Measurements from ENCODE around the gene CENPQ.

Gene CENPQ, protein sequence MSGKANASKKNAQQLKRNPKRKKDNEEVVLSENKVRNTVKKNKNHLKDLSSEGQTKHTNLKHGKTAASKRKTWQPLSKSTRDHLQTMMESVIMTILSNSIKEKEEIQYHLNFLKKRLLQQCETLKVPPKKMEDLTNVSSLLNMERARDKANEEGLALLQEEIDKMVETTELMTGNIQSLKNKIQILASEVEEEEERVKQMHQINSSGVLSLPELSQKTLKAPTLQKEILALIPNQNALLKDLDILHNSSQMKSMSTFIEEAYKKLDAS

DNA sequence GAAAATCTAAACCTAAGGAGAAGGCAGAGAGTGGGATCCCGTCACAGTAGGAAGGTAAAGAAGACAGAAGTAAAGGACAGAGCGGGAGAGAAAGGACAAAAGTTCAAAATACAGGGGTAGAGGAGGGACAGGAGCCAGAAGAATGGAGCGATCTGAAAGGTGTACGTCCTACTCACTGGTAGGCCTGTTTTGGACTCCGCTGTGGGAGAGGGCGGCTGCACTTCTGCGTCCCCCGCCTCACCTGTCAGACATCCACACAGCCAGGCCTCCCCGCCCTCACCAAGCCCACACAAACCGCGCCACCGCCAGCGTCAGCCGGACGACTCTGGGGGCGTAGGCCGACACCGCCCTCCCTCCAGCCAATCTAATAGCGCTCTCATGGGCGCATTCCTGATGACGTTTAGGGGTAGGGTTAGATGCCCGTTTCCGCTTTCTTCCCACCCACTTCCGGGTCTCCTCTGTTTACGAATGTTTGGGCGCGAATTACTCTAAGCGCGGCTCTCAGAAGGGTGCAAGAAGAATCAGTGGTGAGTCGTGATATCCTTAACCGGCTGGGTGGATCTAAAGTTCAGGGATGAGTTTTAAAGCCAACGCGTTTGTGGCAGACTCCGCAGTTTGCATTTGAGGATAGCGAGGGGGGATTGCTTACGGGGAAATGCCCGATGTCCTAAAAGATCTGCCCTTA lies at the start of gene CENPQ, which contains the start of gene MMUT:
TSS of gene CENPQ (plus strand) at position 444 of the 685 bp plus-strand sequence. CDS start 6,807 bp downstream, outside the sequence.
TSS of gene MMUT (minus strand) at position 327 of the 685 bp plus-strand sequence. CDS start 3,787 bp downstream, outside the sequence.
- H3K36me3 ChIP-seq (ENCODE audit: control insufficient read depth, insufficient read depth, low read length) = no peaks in the 10 kb centered on the region
- H3K4me3 ChIP-seq (ENCODE audit: low read length) = peak within 1 kb of the TSS; percentile 98
- no peaks in the 10 kb centered on the region for H3K9me3 ChIP-seq (ENCODE audit: control insufficient read depth, low read length)
- H3K27me3 ChIP-seq (ENCODE audit: control insufficient read depth, insufficient read depth, low read length) = no peaks in the 10 kb centered on the region
- peak within 1 kb of the TSS; percentile 85 for H3K9ac ChIP-seq (ENCODE audit: low read length)
- H3K4me1 ChIP-seq (ENCODE audit: control insufficient read depth, insufficient read depth, low read length) = peaks cover 8% of the 10 kb centered on the region

DNA sequence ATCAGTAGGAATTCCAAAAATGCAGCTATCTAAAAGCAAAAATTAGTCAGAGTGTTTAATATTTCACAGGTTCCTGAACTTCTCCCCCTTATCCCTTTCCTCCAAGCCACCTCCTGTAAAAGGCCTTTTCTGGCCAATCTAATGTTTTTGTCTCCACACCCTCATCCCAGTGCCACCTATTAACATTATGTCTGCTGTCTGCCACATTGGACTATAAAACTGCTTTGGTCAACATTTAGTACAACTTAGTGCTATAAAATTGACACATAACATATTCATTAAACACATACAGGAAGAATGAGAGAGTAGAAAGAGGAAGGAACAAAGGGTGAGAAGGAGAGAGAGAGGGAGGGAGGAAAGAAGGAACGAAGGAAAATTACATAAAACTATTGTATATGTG lies 47.8 kb upstream of the CENPQ start:
- no peak overlapping the region for H3K9ac ChIP-seq (ENCODE audit: low read length)
- no peak overlapping the region for H3K4me3 ChIP-seq (ENCODE audit: low read length)
- H3K36me3 ChIP-seq (ENCODE audit: control insufficient read depth, insufficient read depth, low read length) = no peaks in the 10 kb centered on the region
- H3K4me1 ChIP-seq (ENCODE audit: control insufficient read depth, insufficient read depth, low read length) = no peaks in the 10 kb centered on the region
- H3K9me3 ChIP-seq (ENCODE audit: control insufficient read depth, low read length) = no peaks in the 10 kb centered on the region
- no peaks in the 10 kb centered on the region for H3K27me3 ChIP-seq (ENCODE audit: control insufficient read depth, insufficient read depth, low read length)

DNA sequence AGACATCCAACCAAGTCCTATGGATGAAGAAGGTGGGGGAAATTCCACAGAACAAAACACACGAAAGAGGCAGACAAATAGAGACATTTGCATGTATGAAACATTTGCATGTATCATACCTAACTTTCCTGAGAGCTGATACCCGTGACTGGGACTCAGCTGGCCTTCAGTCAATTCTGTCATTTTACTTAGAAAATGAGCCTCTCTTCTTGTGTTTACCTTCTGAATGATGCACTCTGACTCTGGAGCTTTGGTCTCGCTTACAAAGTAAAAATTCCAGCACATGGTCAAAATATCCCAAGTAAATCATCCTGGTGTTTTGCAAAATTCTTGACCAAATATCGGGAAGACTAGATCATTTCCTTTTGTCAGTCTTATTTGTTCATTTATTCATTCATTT lies 47.0 kb upstream of the CENPQ start:
- no peaks in the 10 kb centered on the region for H3K4me1 ChIP-seq (ENCODE audit: control insufficient read depth, insufficient read depth, low read length)
- H3K9me3 ChIP-seq (ENCODE audit: control insufficient read depth, low read length) = no peaks in the 10 kb centered on the region
- H3K27me3 ChIP-seq (ENCODE audit: control insufficient read depth, insufficient read depth, low read length) = no peaks in the 10 kb centered on the region
- no peaks in the 10 kb centered on the region for H3K36me3 ChIP-seq (ENCODE audit: control insufficient read depth, insufficient read depth, low read length)
- H3K9ac ChIP-seq (ENCODE audit: low read length) = no peak overlapping the region
- no peak overlapping the region for H3K4me3 ChIP-seq (ENCODE audit: low read length)

DNA sequence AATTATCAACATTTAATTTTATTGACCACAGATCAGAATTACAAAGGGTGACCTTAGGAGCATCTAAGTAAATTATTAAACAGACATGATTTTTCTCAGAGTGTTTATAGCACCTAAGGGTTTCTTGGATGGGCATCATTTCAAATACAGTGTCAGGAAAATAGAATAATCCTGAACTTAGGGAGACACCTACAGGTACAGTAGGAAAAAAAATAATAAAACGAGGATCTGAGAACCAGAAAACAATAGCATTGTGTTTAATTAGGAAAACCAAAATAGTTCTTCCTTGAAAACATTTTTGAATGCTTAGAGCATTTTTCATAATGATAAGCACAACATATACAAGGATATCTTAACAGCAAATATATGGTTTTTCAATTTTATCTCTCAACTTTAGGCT lies 39.4 kb upstream of the CENPQ start:
- Histone ChIP-seq H3K4me1 (ENCODE audit: control insufficient read depth, insufficient read depth, low read length) (no peaks in the 10 kb centered on the region), H3K4me3 (ENCODE audit: low read length) (no peak overlapping the region), H3K36me3 (ENCODE audit: control insufficient read depth, insufficient read depth, low read length) (no peaks in the 10 kb centered on the region), H3K27me3 (ENCODE audit: control insufficient read depth, insufficient read depth, low read length) (no peaks in the 10 kb centered on the region), H3K9me3 (ENCODE audit: control insufficient read depth, low read length) (no peaks in the 10 kb centered on the region), H3K9ac (ENCODE audit: low read length) (no peak overlapping the region)

DNA sequence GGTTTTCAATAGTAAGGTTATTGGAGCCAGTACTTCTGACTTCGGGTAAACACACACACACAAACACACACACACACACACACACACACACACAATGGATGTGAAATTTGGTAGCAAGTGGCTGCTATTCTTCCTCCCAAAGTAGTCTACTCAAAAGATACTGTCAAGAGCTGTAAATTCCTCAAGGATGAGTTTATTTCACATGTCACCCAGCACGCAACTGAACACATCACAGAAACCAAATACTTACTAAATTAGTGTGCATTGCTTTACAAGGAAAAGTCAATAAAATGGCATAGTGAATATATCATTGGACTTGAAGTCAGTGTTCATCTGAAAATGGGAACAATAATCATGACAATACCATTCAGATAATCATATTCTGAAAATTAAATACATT lies 33.0 kb upstream of the CENPQ start:
- no peaks in the 10 kb centered on the region for H3K27me3 ChIP-seq (ENCODE audit: control insufficient read depth, insufficient read depth, low read length)
- no peak overlapping the region for H3K4me3 ChIP-seq (ENCODE audit: low read length)
- no peaks in the 10 kb centered on the region for H3K9me3 ChIP-seq (ENCODE audit: control insufficient read depth, low read length)
- H3K36me3 ChIP-seq (ENCODE audit: control insufficient read depth, insufficient read depth, low read length) = no peaks in the 10 kb centered on the region
- no peak overlapping the region for H3K9ac ChIP-seq (ENCODE audit: low read length)
- H3K4me1 ChIP-seq (ENCODE audit: control insufficient read depth, insufficient read depth, low read length) = no peaks in the 10 kb centered on the region

DNA sequence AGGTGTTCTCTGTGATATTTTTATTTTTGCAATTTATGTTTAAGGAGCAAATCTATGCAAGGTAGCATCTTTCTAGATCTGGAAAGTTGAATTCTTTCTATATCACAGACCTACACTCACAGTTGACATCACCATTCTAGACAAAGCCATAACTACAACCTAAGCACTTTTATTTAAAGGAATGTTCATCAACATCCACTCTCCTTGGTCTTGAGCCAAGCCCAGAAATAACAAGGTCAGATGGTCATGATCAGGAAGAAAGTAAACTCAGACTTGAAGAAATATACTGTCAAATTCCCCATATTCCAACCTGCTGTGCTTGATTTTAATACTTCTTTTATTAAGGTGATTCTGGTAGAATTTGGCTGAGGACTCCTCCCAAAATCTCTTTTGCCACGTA lies 32.3 kb upstream of the CENPQ start:
- Histone ChIP-seq H3K36me3 (ENCODE audit: control insufficient read depth, insufficient read depth, low read length) (no peaks in the 10 kb centered on the region), H3K4me3 (ENCODE audit: low read length) (no peak overlapping the region), H3K4me1 (ENCODE audit: control insufficient read depth, insufficient read depth, low read length) (no peaks in the 10 kb centered on the region), H3K27me3 (ENCODE audit: control insufficient read depth, insufficient read depth, low read length) (no peaks in the 10 kb centered on the region), H3K9ac (ENCODE audit: low read length) (no peak overlapping the region), H3K9me3 (ENCODE audit: control insufficient read depth, low read length) (no peaks in the 10 kb centered on the region)

DNA sequence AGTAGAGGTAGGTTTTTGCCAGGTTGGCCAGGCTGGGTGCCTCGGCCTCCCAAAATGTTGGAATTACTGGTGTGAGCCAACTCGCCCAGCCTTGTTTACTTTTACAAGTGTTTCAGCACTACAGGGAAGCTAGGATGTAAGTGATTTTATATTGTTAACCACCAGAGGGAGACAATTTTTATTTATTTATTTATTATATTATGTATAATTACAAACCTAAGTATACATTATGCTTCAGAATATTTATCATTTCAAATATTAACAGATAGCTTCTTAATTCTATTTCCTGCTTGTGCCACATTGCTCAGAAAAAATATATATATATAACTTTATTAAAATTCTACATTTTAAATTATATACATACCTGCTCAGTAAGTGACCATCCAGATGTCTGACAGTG lies 9.9 kb upstream of the CENPQ start:
- no peaks in the 10 kb centered on the region for H3K4me1 ChIP-seq (ENCODE audit: control insufficient read depth, insufficient read depth, low read length)
- H3K27me3 ChIP-seq (ENCODE audit: control insufficient read depth, insufficient read depth, low read length) = no peaks in the 10 kb centered on the region
- no peaks in the 10 kb centered on the region for H3K36me3 ChIP-seq (ENCODE audit: control insufficient read depth, insufficient read depth, low read length)
- no peak overlapping the region for H3K9ac ChIP-seq (ENCODE audit: low read length)
- H3K4me3 ChIP-seq (ENCODE audit: low read length) = no peak overlapping the region
- no peaks in the 10 kb centered on the region for H3K9me3 ChIP-seq (ENCODE audit: control insufficient read depth, low read length)

DNA sequence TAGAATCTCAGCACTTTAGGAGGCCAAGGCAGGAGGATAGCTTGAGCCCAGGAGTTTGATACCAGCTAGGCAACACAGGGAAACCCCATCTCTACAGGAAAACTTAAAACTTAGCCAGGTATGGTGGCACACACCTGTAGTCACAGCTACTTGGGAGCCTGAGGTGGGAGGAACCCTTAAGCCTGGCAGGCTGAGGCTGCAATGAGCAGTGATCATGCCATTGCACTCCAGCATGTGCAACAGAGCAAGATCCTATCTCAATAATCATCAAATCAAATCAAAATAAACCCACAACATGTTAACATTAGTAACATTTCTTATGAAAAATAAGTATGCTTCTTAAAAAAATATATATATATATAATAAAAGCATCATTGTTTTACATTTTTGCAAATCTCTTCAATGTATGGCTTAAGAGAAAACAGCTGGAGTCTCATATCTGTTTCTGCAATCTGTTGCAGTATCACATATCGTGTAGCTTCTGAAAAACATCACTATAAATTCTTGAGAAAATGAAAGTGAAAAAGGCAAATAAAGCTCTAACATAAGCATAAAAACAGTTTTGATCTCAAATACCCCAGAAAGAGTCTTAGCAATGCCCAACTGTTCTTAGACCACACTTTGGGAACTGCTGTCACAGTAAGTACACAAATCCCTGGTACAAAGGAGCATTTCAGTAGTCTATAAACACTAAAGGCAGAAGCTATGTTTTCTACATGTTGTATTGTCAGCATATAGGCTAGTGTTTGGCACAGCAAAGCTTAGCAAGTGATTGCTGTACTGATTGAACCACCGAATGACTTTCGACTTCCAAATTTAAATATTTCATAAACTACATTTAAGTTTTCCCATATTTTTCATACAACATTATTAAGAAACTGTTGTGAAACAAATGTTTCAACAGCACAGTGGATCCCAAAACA lies 8.1 kb upstream of the CENPQ start:
- no peaks in the 10 kb centered on the region for H3K27me3 ChIP-seq (ENCODE audit: control insufficient read depth, insufficient read depth, low read length)
- H3K4me3 ChIP-seq (ENCODE audit: low read length) = no peak overlapping the region
- H3K9ac ChIP-seq (ENCODE audit: low read length) = no peak overlapping the region
- no peaks in the 10 kb centered on the region for H3K4me1 ChIP-seq (ENCODE audit: control insufficient read depth, insufficient read depth, low read length)
- H3K36me3 ChIP-seq (ENCODE audit: control insufficient read depth, insufficient read depth, low read length) = no peaks in the 10 kb centered on the region
- no peaks in the 10 kb centered on the region for H3K9me3 ChIP-seq (ENCODE audit: control insufficient read depth, low read length)

DNA sequence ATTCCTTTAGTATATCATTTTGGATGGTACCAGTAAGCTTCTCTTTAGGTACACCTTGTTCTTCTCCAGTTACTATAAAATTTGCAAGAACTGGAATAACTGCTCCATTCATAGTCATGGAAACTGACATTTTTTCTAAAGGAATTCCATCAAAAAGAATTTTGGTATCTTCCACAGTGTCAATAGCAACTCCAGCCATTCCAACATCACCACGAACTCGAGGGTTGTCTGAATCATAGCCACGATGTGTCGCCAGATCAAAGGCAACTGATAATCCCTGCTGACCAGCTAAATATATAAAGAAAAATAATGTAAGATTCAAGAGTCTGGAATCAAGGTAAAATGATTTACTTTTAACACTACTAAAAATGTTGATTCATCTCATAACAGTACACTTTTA lies 5.4 kb upstream of the CENPQ start:
- Histone ChIP-seq H3K36me3 (ENCODE audit: control insufficient read depth, insufficient read depth, low read length) (no peaks in the 10 kb centered on the region), H3K4me3 (ENCODE audit: low read length) (no peak overlapping the region)

DNA sequence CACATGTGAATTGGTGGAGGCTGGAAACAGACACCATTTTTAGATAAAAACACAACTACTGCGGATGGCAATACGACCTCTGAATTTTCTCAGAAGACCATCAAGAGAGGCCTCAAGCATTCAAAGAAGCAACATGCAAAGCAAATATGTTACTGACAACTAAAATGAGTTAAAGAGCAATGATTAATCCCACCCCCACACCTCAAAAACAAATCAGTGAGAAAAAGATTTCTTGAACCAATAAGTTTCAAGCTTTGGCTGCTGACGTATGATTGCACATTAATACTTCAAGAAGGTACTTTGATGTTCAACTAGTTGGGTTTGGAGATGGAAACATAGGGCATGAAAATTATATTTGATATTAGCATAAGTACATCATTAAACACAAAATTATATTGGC lies 1.1 kb upstream of the CENPQ start:
- H3K9ac ChIP-seq (ENCODE audit: low read length) = peak overlapping the region; percentile 85
- no peaks in the 10 kb centered on the region for H3K36me3 ChIP-seq (ENCODE audit: control insufficient read depth, insufficient read depth, low read length)
- no peaks in the 10 kb centered on the region for H3K9me3 ChIP-seq (ENCODE audit: control insufficient read depth, low read length)
- H3K27me3 ChIP-seq (ENCODE audit: control insufficient read depth, insufficient read depth, low read length) = no peaks in the 10 kb centered on the region
- H3K4me1 ChIP-seq (ENCODE audit: control insufficient read depth, insufficient read depth, low read length) = peaks cover 8% of the 10 kb centered on the region
- H3K4me3 ChIP-seq (ENCODE audit: low read length) = peak overlapping the region; percentile 98

More for the DNA sequence above, 5.4 kb upstream of the CENPQ start:
- Histone ChIP-seq H3K9ac (ENCODE audit: low read length) (no peak overlapping the region), H3K4me1 (ENCODE audit: control insufficient read depth, insufficient read depth, low read length) (peaks cover 8% of the 10 kb centered on the region), H3K27me3 (ENCODE audit: control insufficient read depth, insufficient read depth, low read length) (no peaks in the 10 kb centered on the region), H3K9me3 (ENCODE audit: control insufficient read depth, low read length) (no peaks in the 10 kb centered on the region)

DNA sequence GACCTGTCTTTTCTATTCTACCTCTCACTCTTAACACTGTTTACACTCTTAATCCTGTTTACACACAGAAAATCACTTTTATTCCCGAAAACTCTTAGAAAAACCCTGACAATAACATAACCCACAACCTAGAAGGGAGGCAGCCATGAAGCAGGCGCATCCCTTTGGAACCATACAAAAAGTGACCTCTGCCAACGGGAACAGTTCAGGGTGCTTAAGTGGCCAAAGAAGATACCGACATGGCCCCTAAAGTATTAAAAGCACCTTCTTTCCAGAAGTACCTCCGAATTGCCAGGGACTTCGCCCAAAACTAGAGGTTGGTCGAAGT lies 607 bp upstream of the CENPQ start:
- H3K27me3 ChIP-seq (ENCODE audit: control insufficient read depth, insufficient read depth, low read length) = no peaks in the 10 kb centered on the region
- H3K4me3 ChIP-seq (ENCODE audit: low read length) = peak overlapping the region; percentile 98
- H3K9me3 ChIP-seq (ENCODE audit: control insufficient read depth, low read length) = no peaks in the 10 kb centered on the region
- H3K9ac ChIP-seq (ENCODE audit: low read length) = peak overlapping the region; percentile 85
- peaks cover 8% of the 10 kb centered on the region for H3K4me1 ChIP-seq (ENCODE audit: control insufficient read depth, insufficient read depth, low read length)
- no peaks in the 10 kb centered on the region for H3K36me3 ChIP-seq (ENCODE audit: control insufficient read depth, insufficient read depth, low read length)

DNA sequence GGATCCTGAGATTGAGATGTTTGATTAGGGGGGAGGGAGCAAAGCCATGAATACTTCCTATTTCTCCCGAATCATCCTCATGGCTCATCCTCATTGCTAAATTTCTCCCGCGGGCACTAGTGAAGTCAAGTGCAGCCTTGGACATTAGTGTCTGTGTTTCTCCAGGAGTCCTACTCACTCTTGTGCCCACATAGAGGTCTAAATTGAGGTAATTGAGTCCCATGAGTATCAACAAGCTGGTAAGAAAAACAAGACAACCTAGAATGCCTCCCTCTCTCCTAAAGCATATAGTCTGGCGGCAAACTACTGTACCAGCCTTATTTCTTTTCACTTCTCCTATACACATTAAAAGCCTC lies 420 bp downstream of the CENPQ start:
- H3K27me3 ChIP-seq (ENCODE audit: control insufficient read depth, insufficient read depth, low read length) = no peaks in the 10 kb centered on the region
- H3K9ac ChIP-seq (ENCODE audit: low read length) = peak overlapping the region; percentile 85
- peaks cover 8% of the 10 kb centered on the region for H3K4me1 ChIP-seq (ENCODE audit: control insufficient read depth, insufficient read depth, low read length)
- no peaks in the 10 kb centered on the region for H3K36me3 ChIP-seq (ENCODE audit: control insufficient read depth, insufficient read depth, low read length)
- no peaks in the 10 kb centered on the region for H3K9me3 ChIP-seq (ENCODE audit: control insufficient read depth, low read length)
- peak overlapping the region; percentile 98 for H3K4me3 ChIP-seq (ENCODE audit: low read length)
